ENCODE results near the gene IL19.
"Not testable (repeated sequence)": the region's sequence is repeated elsewhere in the genome, so short reads cannot be mapped to it uniquely, and the experiment has no call there.

Gene IL19

DNA sequence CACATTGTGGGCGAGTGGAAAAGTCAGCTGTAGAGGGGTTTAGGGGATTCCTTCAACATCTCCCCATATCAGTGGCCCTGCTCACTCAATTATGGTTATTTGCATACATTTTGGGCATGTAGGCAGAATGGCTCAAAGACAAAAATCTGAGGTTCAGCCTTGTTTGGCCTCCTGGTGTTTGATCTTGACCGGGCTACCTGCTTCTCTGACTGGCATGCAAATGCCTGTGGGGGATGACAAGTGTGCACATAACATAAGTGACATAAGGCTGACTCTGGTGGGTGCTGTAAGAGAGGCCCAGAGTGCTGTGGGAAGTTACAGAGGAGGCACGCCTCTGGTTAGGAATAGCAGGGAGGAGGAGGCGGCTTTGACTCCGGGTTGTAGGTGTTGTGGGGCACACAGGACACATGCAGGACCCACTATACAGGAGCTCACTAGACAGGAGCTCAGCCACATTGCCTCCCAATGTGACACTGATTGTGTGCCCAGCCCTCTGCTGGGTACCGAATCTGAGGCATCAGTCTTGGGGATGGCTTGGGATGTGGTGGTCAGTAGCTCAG is 29.4 kb upstream of the IL19 start:
- no peak for DNase-seq

DNA sequence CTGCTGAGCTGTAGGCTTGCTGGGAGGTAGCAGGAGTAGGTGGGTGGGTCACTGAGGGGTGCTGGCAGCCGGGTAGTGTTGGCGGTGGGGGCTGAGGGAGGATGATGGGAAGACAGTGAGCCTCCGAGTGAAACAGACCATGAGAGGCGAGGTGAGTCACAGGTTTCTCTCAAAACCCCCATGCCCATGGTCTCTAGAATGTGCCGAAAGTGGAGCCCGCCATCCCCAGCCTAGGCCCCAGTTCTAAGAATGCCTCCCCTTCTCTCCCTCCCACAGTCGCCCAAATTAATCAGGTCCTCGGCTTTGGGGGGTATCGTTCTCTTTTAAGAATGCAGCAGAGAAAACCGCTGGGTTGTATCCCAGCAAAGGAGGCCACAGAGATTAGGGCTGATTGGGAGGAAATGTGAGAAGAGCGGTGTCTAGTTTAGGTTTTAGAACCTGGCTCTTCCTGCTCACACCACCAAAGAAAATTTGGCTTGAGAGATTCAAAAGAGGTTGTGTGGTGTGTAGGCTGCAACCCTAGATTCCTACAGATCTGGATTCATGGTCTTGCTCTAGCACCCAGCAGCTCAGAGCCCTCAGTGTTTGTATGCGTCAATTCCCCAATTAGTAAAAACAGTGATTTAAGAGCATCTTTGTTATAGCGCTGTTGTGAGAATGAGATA is 27.7 kb upstream of the IL19 start:
- DNase-seq, result peak in 1 of 5 experiments; percentile 43

DNA sequence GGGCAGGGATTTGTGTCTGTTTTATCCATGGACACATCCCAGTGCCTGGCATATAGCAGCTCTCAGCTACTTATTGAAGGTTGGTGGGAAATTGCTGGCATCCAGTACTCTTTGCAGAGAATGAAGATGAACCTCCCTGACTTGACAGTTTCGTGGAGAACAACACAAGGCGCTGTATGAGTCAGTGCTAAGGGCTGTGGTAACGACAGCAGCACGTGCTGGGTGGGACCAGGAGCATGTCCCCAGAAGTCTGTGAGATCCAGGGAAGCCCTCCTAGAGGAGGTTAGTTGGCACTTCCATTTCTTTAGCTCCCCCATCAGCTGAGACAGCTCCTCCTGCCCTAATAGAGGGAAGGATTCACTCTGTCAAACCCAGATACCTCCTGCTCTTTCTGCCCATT is 25.9 kb upstream of the IL19 start:
- peak in 1 of 5 experiments; percentile 82 for DNase-seq

DNA sequence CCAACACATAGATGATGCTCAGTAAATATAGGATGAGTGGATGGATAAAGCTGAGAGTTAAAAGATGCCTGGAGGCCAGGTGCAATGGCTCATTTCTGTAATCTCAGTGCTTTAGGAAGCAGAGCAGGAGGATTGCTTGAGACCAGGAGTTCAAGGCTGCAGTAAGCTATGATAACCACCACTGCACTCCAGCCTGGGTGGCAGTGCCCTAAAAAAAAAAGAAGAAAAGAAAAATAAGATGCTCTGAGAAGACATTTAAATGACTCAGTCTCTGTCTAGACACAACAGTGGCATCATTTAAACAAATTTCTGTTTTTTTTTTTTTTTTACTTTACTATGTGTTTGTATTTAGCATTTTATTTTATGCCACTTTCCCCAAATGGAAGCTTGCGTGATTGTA is 25.3 kb upstream of the IL19 start:
- DNase-seq, result no peak

DNA sequence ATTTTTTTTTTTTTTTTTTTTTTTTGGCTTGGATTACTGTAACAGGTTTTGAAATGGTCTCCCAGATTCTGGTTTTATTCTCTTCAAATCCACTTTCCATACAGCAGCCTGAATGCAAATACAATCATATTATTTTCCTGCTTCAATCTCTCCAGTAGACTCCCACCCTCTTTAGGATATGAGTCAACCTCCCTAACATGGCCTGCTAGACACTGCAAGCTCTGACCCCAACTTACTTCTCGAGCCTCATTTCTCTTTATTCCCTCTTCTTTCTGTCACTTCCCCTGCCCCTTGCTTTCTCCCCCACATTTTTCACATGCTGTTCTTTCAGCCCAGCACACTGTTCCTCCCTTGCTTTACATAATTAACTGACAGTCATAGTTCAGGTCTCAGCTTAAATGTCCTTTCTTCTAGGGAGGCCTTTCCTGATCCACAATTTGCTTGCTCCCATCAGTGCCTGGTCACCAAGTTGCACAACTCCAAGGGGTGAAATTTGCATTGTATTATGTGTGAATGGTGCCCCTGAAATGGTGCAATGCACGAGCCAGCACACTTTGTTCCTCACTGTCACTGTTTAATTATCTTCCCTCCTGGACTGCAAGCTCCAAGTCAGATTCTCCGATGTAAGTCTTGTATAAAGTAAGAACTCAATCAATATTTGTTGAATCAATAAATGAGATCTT is 22.1 kb upstream of the IL19 start:
- no peak for DNase-seq

DNA sequence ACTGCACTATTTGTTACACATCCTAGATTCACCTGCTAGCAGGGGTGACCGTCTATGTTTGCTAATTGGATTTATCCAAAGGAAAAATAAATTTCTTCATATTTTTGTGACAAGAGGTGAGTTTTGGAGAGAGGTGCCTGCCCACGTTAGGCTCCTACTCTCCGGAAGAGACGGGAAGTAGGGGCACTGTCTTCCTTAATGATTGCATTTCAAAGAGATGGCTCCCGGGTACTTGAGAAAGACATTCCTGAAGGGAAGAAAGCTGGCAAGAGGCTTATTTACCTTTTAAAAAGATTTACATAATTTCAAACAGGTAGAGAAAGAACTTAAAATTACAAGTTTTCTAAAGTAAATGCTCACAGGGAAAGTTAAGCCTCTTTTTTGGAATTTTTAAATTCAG is 18.7 kb upstream of the IL19 start:
- no peak for DNase-seq

DNA sequence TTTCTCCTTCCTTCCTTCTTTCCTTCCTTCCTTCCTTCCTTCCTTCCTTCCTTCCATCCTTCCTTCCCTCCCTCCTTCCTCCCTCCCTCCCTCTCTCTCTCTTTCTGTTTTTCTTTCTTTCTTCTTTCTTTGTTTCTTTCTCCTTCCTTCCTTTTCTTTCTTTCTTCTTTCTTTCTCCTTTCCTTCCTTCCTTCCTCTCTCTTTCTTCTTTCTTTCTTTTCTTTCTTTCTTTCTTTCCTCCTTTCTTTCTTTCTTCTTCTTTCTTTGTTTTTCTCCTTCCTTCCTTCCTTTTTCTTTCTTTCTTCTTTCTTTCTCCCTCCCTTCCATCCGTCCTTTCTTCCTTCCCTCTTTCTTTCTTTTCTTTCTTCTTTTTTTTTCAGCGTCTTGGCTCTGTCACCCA is 18.1 kb upstream of the IL19 start:
- no peak for DNase-seq

DNA sequence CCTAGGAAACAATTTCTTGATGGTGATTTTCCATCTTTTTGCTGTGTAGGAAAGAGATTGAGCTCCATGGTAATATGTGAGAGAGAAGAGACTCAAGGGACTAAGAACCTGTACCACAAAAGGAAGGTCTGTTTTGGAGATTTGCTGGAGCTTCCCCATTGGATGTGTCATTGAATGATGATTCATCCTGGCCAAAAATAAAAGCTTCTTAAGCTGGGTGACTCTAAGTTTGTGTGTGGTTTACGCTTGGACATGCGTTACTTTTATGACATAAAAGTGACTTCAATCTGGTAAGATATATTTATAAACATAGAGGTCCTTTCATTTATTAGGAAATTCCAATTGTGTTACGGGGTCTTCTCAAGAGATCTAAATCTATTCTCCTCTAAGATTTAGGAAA is 17.4 kb upstream of the IL19 start:
- no peak for DNase-seq

DNA sequence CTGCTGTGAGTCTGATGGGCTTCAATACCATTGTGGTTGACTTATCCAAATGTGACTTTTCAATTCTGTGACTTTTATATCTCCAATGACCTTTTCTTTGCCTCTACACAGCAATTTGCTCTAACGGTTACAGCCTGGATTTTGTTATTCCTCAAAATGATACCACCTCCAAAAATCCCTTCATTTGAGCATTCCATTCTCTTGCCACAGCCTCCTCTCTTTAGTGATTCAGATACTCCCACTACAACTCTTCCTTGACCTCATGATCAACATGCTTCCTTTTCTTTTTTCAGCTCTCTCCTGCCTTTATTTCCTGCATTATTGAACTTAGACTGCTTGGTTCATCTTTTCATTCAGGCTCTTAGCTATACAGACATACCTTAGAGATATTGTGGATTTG is 16.6 kb upstream of the IL19 start:
- DNase-seq, result no peak

DNA sequence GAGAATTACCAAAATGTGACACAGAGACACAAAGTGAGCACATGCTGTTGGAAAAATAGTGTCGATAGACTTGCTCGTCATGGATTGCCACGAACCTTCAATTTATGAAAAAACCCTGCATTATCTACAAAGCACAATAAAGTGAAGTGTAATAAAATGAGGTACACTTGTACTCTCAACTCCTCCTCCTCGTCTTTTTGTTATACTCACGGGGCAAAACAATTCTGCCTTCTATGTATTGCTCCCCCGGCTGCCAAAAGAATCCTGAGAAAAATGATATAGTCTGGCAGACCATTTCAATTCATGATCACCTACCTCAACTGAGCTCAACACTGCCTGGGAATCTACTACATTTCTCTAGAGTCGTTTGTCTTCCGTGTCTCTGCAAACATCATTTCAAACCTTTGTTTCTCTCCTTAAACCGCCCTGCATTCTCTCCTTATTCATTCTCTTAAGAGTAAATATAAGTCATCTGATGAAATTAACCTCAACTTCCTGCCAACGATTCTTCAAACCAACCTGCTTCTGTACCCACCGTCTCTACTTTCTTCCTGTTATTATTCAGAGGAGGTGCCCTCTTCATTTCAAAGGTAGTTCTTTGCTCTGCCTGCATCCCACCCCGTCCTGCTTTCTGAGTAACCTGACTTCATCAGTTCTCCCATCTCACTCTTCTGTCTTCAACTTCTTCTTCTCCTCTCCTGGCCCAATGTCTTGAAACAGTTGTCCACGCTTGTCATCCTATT is 12.9 kb upstream of the IL19 start:
- peak in 3 of 5 experiments; percentile 16 to 95 (median 60) for DNase-seq

DNA sequence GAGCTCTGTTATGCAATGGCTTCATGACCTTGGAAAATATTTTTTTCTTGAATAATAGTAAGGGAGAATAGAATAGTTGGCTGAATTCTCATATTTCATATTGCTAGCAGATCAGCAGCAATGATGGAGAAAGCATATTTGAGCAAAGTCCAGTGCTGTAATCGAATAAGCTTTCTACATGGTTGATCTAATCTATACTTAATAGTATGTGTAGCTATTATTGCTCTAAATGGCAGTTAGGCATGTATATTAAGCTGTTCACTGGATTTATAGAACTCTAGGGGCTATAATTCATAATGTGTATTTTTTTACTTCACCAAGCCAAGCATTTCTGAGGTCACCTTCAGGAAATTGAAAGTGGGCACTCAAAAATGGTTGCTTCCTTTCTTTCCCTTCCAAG is 10.0 kb upstream of the IL19 start:
- no peak for DNase-seq

DNA sequence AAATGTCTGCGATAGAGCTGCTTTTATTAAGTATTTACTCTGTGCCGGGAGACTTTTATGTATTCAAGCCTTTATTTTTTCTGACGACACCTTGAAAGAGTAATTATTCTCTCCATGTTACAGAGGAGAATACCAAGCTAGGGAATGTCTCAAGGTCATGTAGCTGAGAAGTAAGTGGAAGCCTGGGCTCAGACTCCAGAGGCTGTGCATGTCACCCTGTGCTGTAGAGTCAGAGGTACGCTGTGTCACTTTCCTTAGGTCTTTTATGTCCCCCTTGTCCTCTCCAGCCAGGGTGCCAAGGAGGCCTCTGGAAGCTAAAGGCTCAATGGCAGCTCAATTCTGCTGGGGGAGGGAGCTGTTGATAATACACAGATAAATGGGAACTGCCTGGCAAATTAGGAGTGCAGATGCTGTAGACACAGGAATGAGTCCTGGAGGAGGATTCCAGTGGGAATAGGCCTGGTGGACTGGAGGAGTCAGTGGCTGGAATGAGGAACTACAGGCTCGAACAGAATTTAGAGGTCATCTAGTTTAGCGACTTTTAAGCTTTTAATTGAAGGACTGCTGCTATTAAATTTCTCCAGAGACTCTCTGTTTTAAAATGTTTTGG is 9.3 kb upstream of the IL19 start:
- no peak for DNase-seq

DNA sequence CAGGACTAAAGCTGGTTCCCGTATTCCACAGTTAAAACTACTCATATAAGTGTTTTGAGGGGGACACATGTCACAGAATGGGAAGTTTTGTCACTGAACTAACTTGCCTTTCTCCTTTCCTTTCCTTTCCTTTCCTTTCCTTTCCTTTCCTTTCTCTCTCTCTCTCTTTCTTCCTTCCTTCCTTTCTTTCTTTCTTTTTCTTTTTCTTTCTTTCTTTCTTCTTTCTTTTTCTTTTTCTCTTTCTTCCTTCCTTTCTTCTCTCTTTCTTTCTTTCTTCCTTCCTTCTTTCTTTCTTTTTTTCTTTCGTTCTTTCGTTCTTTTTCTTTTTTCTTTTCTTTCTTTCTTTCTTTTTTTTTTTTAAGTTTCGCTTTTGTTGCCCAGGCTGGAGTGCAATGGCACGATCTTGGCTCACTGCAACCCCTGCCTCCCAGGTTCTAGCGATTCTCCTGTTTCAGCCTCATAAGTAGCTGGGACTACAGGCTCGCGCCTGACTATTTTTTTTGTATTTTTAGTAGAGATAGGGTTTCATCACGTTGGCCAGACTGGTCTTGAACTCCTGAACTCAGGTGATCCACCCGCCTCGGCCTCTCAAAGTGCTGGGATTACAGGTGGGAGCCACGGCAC is 7.7 kb upstream of the IL19 start:
- not testable (repeated sequence) for DNase-seq

DNA sequence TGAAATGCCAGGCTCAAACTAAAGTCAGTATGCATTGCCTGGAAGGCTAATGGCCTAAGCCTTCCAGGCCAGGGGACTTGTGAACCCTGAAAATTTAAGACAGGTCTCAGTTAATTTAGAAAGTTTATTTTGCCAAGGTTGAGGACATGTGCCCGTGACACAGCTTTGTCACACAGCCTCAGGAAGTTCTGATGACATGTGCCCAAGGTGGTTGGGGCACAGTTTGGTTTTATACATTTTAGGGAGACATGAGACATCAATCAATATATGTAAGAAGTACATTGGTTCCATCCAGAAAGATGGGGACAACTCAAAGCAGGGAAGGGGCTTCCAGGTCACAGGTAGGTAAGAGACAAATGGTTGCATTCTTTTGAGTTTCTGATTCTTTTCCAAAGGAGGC is 4.8 kb upstream of the IL19 start:
- DNase-seq, result peak in 1 of 5 experiments; percentile 35

DNA sequence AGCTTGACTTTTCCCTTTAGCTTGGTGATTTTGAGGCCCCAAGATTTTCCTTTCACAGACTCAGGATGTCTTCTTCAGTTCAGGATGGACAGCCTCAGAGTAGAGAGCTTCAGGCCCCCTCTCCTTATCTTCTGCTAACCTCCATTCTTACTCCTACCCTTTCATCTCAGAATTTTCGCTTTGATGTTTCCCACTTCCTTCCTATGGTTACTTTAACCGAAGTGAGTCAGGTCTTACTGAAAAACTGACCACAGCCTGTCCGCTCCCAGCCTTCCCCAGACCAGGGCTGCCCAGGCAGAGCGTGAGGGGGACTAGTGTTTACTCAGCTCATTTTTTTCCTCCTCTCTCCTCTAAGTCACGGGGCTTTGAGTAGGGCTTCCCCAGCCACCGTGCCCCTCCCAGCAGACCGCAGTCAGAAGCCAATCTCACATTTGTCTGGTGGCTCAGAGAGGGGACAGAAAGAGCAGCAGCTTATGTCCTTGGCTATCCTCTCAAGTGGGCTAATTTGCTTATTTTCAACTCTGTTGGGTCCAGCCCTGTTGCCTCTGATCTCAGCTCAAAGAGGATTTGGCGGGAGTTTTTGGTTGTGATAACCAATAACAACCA is 4.2 kb upstream of the IL19 start:
- DNase-seq, result peak; percentile 16 to 88 (median 46)

DNA sequence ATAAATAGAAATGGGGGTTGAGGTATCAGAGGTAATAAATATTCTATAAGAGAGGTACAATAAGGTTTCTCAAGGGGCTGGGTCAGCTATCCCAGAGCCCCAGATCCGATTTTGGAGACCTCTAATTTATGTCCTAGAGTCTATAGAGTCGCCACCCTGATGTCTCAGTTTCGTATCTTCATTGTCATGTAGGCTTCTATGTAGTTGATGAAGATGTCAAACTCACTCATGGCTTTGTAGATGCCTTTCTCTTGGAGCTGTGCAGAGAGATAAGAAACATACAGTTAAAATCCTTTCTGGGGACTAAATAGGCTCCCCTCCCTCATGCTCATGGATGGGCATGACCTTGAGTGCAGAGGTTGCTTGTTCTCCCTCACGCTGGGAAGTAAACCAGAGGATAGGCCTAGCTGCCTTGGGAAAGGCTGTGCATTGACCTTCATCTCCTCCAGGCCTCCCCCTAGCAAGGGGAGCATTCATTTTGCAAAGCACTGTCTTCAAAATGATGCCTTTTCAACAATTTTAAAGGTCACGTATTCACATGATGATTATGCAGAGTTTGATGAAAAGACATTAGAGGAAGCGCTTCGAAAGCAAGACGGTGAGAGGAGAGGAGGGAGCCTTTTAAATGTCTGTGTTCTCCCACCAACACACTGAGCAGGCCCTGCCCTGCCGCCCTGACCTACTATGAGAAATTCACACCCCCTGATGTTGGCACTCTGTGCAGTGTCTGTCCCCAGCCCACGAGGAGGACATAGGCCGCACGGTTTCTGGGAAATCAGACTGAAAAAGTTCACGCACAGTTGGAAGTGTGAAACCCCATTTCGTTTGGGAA is 1.9 kb upstream of the IL19 start:
- no peak for DNase-seq

DNA sequence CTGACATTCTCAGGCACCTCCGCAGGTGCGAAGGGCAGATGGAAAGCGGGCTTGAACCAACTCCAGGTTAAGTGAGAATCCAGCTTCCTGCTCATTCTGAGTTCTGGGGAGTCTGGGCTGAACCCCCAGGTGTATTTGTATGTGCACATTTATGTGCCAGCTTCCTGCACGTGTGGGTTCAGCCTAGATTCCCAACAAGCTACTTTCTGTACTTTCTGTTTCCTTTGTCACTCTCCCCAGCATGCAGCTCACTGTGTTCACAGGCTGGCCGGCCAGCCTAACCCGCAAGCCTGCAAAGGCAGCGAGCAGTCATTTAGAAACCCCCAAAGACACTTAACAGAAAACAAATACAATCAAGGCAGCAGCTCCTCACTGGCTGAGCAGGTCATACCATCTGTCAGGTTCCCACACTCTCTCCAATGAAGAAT is 1.3 kb upstream of the IL19 start:
- peak in 3 of 5 experiments; percentile 21 to 98 (median 59) for DNase-seq

DNA sequence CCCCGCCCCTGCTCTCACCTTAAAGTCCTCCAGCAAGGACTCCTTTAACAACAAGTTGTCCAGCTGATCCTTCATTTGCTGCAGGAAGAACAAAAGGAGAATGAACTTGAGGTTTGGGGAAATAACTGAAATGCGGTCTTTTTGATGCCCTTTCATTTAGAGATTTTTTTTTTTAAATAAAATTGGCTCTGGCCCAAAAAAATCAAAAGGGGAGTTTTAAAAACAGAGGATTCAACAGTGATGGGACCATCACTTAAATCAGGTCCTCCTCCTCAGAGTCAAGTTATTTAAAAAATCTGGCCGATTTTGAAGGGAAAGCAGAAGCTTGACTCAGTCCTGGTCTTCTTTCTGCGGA is 742 bp downstream of the IL19 start:
- DNase-seq, result no peak

DNA sequence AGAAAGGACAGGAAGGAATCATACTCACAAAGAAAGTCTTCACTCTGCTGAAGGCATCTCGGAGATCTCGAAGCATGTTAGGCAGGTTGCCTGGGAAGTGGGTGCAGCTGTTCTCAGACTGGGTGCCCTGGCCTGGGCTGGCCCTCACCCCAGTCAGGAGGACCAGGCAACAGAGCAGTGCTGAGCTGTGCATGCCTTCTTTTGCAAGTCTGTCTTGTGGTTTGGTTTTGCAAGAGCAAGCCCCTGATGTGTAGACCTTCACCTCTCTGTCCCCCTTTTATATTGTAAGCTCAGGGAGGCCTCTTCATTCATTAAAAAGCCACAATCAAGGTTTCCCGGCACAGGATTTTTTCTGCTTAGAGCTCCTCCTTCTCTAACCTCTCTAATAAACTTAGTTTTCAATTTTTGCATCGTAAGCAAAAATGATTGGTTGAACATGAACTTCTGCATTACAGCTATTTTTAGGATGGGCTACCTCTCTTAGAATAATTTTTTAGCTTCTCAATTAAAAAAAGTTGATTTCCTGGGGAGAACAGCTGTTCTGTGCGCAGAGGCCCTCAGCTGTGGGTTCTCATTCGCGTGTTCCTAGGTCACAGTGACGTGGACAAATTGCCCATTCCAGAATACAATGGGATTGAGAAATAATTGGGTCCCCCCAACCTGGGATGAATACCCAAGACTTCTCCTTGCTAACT is 1.8 kb downstream of the IL19 start, which contains the start of gene IL10:
TSS of gene IL10 (minus strand) at position 252 of the 695 bp plus-strand sequence. CDS start at position 193, 59 bp downstream.
- DNase-seq, result no peak

DNA sequence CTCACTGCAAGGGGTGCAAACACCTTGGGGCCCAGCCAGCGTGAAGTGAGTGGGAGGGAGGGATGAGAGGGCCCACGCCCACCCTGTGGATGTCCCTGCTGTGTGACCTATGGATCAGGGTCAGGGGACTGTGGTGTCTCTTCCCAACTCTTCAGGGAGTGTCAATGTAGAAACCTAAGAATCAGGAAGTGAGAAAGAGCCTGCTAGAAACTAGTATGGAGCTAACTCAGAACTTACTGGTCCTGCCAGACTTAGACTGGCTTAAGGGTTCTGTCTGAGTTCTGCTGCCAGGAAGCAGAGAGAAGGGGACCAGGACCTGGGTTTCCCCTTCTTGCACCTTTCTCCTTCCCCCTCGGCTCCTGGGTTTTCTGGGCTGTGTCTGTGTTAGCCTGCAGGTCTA is 3.5 kb downstream of the IL19 start:
- no peak for DNase-seq

DNA sequence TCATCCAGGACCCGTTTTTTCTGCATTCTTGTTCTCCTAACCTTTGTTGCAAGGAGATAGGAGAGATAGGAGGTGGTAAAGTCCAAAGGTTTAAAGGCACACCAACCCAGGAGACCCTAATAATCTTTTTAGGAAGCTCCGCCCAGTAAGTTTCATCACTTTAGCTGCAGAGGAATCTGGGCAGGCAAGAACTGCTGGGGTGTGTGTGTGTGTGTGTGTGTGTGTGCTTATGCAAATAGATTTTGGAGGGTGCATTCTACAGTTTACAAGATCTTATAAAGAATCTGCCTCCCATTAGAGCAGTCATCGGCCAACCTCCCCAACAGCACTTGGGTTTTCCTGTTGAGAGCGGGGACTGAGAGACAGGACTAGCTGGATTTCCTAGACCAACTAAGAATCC is 5.7 kb downstream of the IL19 start:
- DNase-seq, result peak in 1 of 5 experiments; percentile 31

Measured in T-helper 2 cell (primary cell).